Thyroid gland (tissue), 4 donors: ENCODE data around the gene TEX51.

Experiments
- POLR2A ChIP-seq, 2 donors: fragments of 450-650 bp; IDR thresholded peaks; one replicate each; pipeline ENCODE4 v1.6.1; 2017; ENCODE audit warnings: antibody characterized with exemption in 2 of 2, mild to moderate bottlenecking in 2 of 2, moderate library complexity in 1 of 2
- TF ChIP-seq, protein P1 (sequence below), 6 experiments: fragments of 200-600 bp in 3 of 6; fragments of 450-650 bp in 3 of 6; sonication (generic) in 3 of 6; IDR thresholded peaks; one replicate each; pipeline ENCODE4 v1.5.1; 2016 to 2019; ENCODE audit warnings: antibody characterized with exemption in 6 of 6, mild to moderate bottlenecking in 2 of 6, inconsistent platforms in 1 of 6, moderate library complexity in 1 of 6

DNA sequence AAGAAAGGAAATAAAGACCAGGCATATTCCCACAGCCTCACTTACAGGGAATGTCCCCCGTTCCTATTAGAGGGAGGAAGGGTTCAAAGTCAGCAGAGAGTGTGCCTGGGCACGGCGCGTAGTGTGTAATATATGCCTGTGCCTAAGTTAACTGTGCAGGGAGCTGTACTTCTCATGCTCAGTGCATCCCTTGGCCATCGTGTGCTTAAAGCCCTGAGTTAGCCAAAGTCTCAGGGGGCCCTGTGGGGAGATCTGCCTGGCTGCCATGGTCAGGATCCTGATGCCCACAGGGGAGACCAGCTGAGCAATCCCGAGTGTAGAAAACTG lies 48.4 kb downstream of the TEX51 start:
- TF ChIP-seq, protein P1, sequence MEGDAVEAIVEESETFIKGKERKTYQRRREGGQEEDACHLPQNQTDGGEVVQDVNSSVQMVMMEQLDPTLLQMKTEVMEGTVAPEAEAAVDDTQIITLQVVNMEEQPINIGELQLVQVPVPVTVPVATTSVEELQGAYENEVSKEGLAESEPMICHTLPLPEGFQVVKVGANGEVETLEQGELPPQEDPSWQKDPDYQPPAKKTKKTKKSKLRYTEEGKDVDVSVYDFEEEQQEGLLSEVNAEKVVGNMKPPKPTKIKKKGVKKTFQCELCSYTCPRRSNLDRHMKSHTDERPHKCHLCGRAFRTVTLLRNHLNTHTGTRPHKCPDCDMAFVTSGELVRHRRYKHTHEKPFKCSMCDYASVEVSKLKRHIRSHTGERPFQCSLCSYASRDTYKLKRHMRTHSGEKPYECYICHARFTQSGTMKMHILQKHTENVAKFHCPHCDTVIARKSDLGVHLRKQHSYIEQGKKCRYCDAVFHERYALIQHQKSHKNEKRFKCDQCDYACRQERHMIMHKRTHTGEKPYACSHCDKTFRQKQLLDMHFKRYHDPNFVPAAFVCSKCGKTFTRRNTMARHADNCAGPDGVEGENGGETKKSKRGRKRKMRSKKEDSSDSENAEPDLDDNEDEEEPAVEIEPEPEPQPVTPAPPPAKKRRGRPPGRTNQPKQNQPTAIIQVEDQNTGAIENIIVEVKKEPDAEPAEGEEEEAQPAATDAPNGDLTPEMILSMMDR (IDR thresholded peaks at IDR 0.05) = no peak
- no peak for TF ChIP-seq POLR2A (IDR thresholded peaks at IDR 0.05)
